Measurements from ENCODE around the gene NFIA. TPM values are rescaled to one million over a fixed set of nuclear protein-coding genes. Genes with fewer than 3 reads are reported as not detected.
A peak's percentile ranks its signal among the peaks of the same experiment; 100 is the strongest.

NFIA gene
- total RNA-seq, 1 experiment from 2014 or later: 65.4 TPM

GRCh38 chr1:61439234-61439633 is 356.9 kb downstream of the NFIA start:
- Histone ChIP-seq H3K4me1 (ENCODE audit: insufficient read depth, low read length, poor library complexity, severe bottlenecking) (peaks cover 33% of the 10 kb centered on the region), H3K4me3 (ENCODE audit: low read depth, low read length, poor library complexity, severe bottlenecking) (no peak overlapping the region), H3K36me3 (ENCODE audit: insufficient read depth, low read length, poor library complexity, severe bottlenecking) (peaks cover 3% of the 10 kb centered on the region), H3K9me3 (ENCODE audit: low read depth, low read length, poor library complexity, severe bottlenecking) (no peaks in the 10 kb centered on the region), H3K27me3 (replicated peaks; ENCODE audit: insufficient read depth, low read depth, low read length, poor library complexity) (no peaks in the 10 kb centered on the region), H3K27ac (ENCODE audit: low read depth, low read length, poor library complexity, severe bottlenecking) (no peak overlapping the region)
- ChIA-PET POLR2A (ENCODE audit: low non-redundant PET) (no interaction called here), CTCF (no interaction called here)
- intact Hi-C loops (cut with micrococcal nuclease; ENCODE audit: unreplicated experiment): no loop called here
- no TSS peak for BruUV-seq (replicated peaks)
- no peak for DNase-seq (ENCODE audit: low spot score)
- no peak for TF ChIP-seq CTCF (conservative IDR thresholded peaks at IDR 0.05; ENCODE audit: low read depth, low read length)
- no peak for TF ChIP-seq EZH2 (IDR thresholded peaks at IDR 0.05; ENCODE audit: borderline replicate concordance, low read depth, low read length, poor library complexity, severe bottlenecking)

- intact Hi-C loops (cut with micrococcal nuclease; ENCODE audit: unreplicated experiment): no loop called here
- ChIA-PET POLR2A (ENCODE audit: low non-redundant PET) (no interaction called here), CTCF (no interaction called here)
- BruUV-seq (replicated peaks): no TSS peak
- Histone ChIP-seq H3K27ac (ENCODE audit: low read depth, low read length, poor library complexity, severe bottlenecking) (peak overlapping the region; percentile 63), H3K36me3 (ENCODE audit: insufficient read depth, low read length, poor library complexity, severe bottlenecking) (peaks cover 3% of the 10 kb centered on the region), H3K27me3 (replicated peaks; ENCODE audit: insufficient read depth, low read depth, low read length, poor library complexity) (no peaks in the 10 kb centered on the region), H3K4me3 (ENCODE audit: low read depth, low read length, poor library complexity, severe bottlenecking) (no peak overlapping the region), H3K9me3 (ENCODE audit: low read depth, low read length, poor library complexity, severe bottlenecking) (no peaks in the 10 kb centered on the region), H3K4me1 (ENCODE audit: insufficient read depth, low read length, poor library complexity, severe bottlenecking) (peaks cover 38% of the 10 kb centered on the region)
- no peak for TF ChIP-seq EZH2 (IDR thresholded peaks at IDR 0.05; ENCODE audit: borderline replicate concordance, low read depth, low read length, poor library complexity, severe bottlenecking)
- TF ChIP-seq CTCF (conservative IDR thresholded peaks at IDR 0.05; ENCODE audit: low read depth, low read length): no peak
- DNase-seq (ENCODE audit: low spot score): no peak
These were observed 359.4 kb downstream of the NFIA start for GRCh38 chr1:61441723-61442262.

GRCh38 chr1:61442544-61442943 is 360.2 kb downstream of the NFIA start:
- DNase-seq (ENCODE audit: low spot score): peak; percentile 37
- no peaks in the 10 kb centered on the region for H3K9me3 ChIP-seq (ENCODE audit: low read depth, low read length, poor library complexity, severe bottlenecking)
- no peak overlapping the region for H3K27ac ChIP-seq (ENCODE audit: low read depth, low read length, poor library complexity, severe bottlenecking)
- intact Hi-C loops (cut with micrococcal nuclease; ENCODE audit: unreplicated experiment): no loop called here
- no peaks in the 10 kb centered on the region for H3K27me3 ChIP-seq (replicated peaks; ENCODE audit: insufficient read depth, low read depth, low read length, poor library complexity)
- peaks cover 42% of the 10 kb centered on the region for H3K4me1 ChIP-seq (ENCODE audit: insufficient read depth, low read length, poor library complexity, severe bottlenecking)
- no peak for TF ChIP-seq CTCF (conservative IDR thresholded peaks at IDR 0.05; ENCODE audit: low read depth, low read length)
- BruUV-seq (replicated peaks): no TSS peak
- no peak overlapping the region for H3K4me3 ChIP-seq (ENCODE audit: low read depth, low read length, poor library complexity, severe bottlenecking)
- CTCF ChIA-PET: no interaction called here
- H3K36me3 ChIP-seq (ENCODE audit: insufficient read depth, low read length, poor library complexity, severe bottlenecking): peaks cover 3% of the 10 kb centered on the region
- POLR2A ChIA-PET (ENCODE audit: low non-redundant PET): interaction anchor here (0.7 kb wide), 1 partner anchor 64 kb away, joined by 3 read pairs; no protein-coding TSS in a partner anchor
